GM19438 (cell line): Measurements from ENCODE around the gene RPLP2.

Experiments
- ATAC-seq: cut with Tn5 transposase; IDR thresholded peaks from one replicate; pipeline ENCODE4 v1.9.1; 2021; ENCODE audit warnings: low read depth; ENCODE audit not compliant: unreplicated experiment

The RPLP2 gene

GRCh38 chr11:790721-791564 lies 18.8 kb upstream of the RPLP2 start:
- no peak for ATAC-seq

GRCh38 chr11:791658-792534 lies 17.9 kb upstream of the RPLP2 start:
- ATAC-seq = no peak

GRCh38 chr11:792535-792821 lies 17.3 kb upstream of the RPLP2 start:
- no peak for ATAC-seq

- ATAC-seq = no peak
These were observed 16.9 kb upstream of the RPLP2 start for GRCh38 chr11:792873-793272.

GRCh38 chr11:793556-793955 lies 16.2 kb upstream of the RPLP2 start:
- no peak for ATAC-seq

GRCh38 chr11:794013-794765 lies 15.6 kb upstream of the RPLP2 start:
- no peak for ATAC-seq

GRCh38 chr11:794766-795633 lies 14.8 kb upstream of the RPLP2 start:
- ATAC-seq = no peak

GRCh38 chr11:795634-796564 lies 13.9 kb upstream of the RPLP2 start:
- ATAC-seq = no peak

- no peak for ATAC-seq
These were observed 13.0 kb upstream of the RPLP2 start for GRCh38 chr11:796565-797295.

GRCh38 chr11:797296-798092 lies 12.3 kb upstream of the RPLP2 start:
- peak; percentile 42 for ATAC-seq

GRCh38 chr11:798093-798713 lies 11.6 kb upstream of the RPLP2 start, which contains the start of gene SLC25A22:
TSS of gene SLC25A22 (minus strand) at chr11:798281. CDS start at chr11:795006, 3,275 bp downstream.
- ATAC-seq = peak; percentile 50

- ATAC-seq = no peak
These were observed 10.0 kb upstream of the RPLP2 start for GRCh38 chr11:799641-800316.

GRCh38 chr11:800473-800872 lies 9.3 kb upstream of the RPLP2 start:
- ATAC-seq = no peak

GRCh38 chr11:801097-801780 lies 8.5 kb upstream of the RPLP2 start:
- ATAC-seq = no peak

GRCh38 chr11:802018-802617 lies 7.6 kb upstream of the RPLP2 start:
- no peak for ATAC-seq
